NCI-H446 treated with DMSO at 0.1 percent for 48 hours (cell line): ENCODE measurements around the gene NOS1.
"Not testable (repeated sequence)": the region's sequence is repeated elsewhere in the genome, so short reads cannot be mapped to it uniquely, and the experiment has no call there.

Experiments
- DNase-seq: peaks from one replicate; lab custom pipeline; 2025; lab: John Stamatoyannopoulos, UW

Gene NOS1

DNA sequence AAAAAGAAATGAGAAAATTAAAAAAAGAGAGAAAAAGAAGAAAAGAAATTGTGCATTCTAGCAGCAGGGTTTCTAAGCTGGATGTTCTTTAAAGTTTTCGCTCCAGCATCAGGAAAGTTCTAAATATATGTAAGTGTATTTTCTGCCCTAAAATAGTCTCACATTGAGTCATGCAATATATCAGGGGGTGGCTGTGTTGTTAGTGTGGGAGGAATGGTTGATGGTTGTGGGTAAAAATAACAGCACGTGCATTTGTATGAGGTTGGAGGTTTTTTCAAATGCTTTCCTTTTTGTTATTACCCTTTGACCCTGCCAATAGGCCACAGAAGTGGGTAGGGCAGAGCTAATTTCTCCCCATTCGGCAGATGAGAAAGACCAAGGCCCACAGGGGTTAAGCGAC lies 106.0 kb downstream of the NOS1 start:
- DNase-seq, result no peak

DNA sequence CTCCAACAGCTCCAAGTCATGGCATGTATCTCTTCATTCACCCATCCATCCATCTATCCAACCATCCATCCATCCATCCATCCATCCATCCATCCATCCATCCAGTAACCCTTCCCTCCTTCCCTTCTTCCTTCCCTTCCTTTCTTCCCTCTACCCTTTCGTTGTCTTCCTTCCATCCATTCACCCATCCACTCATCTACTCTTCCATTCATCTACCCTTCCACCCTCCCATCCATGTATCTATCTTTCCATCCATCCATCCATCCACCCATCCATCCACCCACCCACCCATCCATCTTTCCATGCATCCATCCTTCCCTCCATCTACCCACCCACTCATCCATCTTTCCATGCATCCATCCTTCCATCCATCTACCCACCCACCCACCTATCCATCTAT lies 117.9 kb downstream of the NOS1 start:
- DNase-seq, result no peak

DNA sequence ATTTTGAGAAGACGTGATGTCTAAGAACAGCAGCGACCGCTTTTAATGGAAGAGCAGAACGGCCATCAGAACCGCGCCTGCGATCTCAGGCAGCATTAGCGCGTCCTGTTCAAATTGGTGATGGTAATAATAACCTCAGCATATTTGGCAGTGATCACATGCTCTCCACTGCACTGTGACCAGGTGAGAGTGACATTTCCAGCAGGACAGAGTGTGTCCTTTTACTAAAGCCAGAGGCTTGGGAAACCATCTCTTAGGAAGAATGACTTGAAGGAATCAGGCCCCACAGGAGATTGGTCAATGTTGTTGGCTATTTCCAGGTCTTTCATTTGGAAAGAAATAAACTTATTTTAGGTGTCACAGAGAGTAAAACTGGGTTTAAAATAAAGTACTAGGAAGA lies 119.7 kb downstream of the NOS1 start:
- DNase-seq, result no peak

DNA sequence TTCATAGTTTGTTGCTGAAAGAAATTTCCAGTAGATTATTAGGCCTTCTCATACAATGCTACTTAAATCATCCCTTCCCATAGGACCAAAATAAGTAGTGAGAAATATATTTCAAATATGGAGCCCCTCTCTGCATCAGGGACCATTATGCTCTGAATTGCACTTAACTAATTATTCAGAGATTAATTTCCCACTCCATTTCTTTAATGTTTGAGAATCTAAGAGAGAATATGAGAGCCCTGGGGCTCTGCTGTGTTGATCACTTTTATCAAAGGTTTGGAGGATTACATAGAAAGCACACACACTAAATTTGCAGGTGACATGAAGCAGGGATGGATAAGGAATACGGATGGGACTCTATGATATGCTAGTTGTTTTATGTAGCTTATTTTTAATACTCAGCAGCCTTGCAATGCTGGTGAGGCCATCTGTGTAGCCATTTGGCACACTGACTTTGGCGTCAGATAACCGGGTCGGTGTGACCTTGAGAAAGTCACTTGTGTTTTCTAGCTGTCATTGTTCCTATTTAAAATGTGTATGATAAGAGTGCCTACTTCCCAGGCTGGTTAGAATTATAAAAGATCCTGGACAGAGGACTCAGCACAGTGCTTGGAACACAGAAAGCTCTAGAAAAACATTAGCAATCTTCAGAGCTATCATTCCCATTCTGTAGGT lies 121.2 kb downstream of the NOS1 start:
- no peak for DNase-seq

DNA sequence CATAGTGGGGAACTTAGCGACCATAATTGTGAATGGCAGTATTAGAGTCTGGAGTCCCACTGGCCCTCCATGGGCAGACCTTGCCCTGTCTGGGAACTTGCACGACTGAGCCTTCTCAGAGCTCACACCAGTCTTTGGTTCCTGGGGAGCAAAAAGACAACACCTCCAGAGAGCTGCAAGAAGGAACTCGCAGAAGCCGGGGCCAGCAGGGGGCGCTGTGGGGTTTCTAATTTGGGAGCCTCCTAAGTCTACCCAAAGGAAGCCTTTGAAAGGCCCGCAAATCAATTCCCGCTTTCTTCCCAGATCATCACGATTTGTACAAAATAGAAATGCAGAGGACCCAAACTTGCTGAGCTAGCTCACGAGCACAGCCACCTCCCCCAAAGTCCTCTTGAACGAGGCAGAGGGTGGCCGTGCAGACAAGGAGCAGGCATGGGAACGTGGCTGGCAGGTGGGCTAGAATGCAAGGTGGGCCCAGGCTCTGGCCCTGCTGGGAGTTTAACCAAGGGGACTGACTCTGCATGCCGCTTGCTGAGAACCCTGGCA lies 124.9 kb downstream of the NOS1 start:
- peak; percentile 8 for DNase-seq

DNA sequence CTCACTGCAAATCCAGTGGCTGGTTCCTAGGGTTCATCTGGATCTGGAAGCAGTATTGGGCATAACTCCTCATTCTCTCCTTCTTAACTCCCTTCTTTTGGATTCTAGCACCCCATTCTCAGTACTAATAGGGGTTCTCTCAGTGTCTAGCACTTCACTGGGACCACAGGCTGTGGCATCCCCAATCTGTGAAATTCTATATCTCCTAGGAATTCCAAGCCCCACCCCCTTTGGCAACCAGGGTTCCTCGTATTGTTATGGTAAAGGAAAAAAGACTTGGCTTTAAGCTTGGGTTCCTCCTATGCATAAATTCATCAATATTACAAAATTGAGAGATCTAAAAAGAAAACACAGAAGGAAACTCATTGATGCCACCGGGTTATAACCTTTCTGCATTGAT lies 126.2 kb downstream of the NOS1 start:
- no peak for DNase-seq

DNA sequence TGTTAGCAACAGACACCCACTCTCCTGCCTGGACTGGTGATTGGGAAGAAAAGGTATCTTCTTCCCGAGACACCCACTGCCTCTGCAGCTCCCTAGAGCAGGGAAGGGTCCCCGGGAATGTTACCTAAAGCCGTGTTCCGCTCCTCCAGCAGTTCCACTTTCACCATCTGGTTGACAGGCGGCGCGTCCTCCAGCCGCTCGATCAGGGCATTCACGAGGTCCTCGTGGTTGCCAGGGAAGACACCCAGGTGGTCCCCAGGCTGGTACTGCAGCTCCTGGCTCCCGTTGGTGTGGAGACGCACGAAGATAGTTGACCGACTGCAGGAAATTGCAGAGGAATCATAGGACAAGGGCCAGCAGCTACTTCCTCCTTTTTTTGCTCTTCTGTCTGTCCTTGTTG lies 127.0 kb downstream of the NOS1 start:
- no peak for DNase-seq

DNA sequence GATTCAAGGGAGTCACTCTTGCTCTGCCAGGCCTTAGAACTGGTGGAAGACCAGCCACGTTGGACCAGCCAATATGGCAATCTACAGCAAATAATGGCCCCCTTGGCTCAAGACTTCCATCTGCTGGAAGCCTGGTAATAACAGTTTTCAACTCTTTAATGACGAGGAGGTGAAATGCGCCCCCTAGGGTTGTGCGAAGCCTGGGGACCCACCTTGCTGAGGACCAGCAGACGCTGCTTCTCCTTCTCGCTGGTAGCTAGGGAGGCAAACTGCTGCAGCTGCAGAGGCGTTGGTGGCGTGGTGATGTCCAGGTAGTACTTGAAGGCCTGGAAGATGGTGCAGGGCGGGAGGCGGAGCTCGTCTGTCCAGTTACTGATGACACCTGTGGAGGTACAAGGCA lies 129.7 kb downstream of the NOS1 start:
- no peak for DNase-seq

DNA sequence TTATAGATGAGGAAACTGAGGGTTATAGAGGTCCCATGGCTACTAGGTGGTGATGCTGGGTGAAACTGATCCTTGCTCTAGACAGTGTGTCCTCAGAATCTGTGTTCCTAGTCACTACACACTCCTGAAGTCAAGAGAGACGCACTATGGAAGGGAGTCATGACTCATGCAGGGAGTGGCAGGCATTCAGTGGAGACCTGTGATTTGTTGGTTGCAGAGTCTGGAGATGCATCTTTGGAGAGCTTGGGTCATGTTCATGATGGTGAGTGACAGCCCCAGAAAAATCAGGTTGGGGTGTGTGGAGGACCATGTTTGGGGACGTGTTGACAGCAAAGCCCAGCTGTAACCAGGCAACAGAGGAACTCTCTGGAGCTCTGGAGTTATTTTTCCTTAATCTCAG lies 133.2 kb downstream of the NOS1 start:
- no peak for DNase-seq

DNA sequence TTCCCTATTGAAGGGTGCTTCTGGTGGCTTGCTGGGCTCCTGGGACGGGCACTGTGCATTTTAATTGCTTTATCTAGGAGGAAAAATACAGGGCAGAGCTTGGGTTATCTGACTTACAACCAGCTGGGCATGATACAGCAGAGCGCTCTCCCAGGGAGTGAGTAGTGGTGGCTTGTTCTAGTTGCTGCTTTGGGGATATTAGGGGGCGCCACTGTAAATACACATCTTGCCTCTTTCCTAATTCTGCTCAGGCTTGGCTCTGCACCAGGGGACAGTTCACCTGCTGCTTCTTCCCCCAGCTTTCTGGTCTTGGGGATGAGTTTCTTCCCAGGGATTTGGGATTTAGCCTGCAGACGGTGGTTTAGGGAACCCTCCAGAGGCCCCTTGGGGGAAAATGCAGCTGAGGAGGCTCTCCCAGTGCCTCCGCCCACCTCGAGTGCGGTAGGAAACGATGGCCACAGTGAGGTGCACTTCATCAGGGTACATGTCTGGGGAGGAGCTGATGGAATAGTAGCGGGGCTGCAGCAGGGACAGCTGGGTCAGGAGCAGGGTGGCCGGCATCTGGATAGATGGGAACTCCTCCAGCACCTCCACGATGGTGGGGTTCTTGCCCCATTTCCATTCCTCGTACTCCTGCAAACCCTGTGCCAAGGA lies 134.3 kb downstream of the NOS1 start:
- no peak for DNase-seq

DNA sequence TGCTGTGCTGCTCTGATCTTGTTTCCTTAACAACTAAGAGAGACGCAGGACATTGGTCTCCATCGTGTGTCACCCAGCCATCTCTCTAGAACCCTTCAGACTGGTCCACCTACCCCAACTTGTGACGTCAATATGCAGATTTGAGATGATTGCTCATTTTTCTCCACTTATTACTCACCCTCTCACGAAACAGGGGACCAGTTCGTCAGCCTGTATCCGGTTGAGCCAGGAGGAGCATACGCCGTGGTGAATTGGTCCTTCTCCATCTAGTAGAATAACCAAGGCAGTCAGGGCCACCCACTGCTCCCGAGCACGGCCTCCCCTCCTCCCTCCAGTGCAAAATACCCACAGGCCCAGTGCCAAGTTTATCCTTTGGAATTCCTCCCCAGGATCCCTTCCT lies 134.9 kb downstream of the NOS1 start:
- DNase-seq, result no peak

DNA sequence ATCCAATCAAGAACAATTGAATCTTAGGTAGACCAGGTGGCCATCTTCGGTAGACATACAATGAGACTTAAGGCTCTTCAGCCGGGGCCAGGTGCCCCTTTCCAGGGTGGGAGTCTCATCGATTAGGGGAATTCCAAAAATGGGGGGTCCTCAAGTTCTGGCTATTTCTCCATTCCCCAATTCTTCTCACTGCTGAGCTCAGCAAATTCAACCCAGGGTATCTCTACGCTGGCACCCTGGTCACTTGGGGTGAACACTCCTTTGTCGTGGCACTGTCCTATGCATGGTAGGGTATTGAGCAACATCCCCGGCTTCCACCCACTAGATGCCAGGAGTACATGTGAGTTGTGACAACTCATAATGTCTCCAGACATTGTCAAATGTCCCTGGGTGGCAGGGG lies 136.2 kb downstream of the NOS1 start:
- no peak for DNase-seq

DNA sequence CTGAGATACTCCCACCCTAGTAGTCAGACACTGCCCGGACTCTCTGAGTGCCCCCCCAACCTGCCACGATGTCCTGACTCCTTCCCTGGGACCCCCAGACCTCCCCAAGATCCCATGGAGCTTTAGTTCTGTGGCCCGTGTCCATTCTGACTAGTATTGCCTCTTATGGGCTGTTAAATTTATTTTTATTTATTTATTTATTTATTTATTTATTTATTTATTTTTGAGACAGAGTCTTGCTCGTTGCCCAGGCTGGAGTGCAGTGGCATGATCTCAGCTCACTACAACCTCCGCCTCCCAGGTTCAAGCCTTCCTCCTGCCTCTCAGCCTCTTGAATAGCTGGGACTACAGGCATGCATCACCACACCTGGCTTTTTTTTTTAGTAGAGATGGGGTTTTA lies 140.5 kb downstream of the NOS1 start:
- not testable (repeated sequence) for DNase-seq

DNA sequence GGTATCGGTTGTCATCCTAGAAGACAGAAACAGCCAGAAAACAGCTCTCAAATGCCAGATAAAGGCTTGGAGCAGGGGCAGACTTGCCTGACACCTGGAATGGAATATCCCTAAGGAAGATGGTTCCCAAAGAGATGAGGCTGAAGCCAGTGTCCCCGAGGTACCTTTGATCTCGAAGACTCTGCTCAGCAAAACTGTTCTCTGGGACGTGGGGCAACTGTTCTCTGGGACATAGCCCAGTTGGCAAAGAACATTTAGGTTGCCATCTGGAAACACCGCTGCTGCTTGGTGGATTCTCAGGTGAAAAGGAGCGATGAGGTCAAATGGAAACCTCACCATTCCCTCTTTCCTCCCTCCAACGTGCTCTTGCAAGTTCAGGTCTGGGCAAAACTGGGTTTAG lies 143.3 kb downstream of the NOS1 start:
- DNase-seq, result no peak

DNA sequence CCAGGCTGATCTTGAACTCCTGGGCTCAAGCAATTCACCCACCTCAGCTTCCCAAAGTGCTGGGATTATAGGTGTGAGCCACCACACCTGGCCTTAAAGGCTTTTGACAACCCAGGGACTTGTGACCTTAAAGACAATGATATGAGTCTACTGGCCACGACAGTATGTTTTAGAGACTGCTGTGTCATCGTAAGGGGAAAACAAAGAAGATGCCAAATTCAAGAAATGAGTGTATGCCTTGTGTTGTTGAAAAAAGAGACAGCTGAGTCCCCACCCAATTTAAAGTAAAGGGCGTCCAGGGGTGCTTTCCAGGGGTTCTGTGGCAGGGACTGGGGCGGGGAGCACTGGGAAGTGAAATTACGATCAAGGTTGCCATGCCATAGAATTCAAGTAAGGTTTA lies 144.7 kb downstream of the NOS1 start:
- no peak for DNase-seq

DNA sequence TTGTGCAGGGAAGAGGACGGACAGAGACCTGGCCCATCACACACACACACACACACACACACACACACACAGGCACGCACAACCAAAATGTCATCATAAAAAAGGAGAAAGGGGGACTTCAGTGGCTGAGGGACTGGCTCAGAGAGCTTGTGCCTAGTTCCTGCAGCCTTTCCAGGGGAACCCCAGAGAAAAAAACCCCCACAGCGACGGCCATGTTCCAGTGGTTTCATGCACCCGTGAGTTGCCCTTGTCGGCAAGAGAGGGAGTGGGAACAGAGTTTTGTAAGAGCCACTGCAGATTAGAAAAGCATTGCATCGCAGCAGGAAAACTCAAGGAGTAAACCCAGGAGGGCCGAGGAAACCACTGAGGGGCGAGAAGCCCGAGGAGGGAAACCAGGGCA lies 146.6 kb downstream of the NOS1 start:
- no peak for DNase-seq

DNA sequence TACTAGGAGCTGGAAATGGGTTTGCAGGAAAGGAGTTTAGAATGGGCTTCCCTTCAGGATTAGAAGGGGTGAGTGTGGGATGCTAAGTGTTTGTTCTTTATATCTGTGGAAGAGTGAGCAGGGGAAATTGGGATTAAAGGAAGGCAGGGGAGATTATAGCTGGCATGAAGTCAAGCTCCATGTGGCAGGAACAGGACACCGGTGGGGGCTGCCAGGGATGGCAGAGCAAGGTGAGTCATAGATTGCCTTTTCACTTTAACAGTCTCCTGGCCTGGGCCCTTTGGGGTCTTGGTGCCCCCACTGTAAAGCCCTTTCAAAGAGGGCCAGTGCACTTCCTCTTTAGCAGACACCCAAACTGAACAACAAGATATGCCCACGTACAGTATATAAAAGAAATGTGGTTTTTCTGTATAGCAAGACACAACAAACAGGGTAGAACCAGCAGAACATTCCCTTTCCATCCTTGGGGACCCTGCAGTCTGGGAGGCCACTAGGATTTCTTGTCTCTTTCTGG lies 148.1 kb downstream of the NOS1 start:
- DNase-seq, result no peak

DNA sequence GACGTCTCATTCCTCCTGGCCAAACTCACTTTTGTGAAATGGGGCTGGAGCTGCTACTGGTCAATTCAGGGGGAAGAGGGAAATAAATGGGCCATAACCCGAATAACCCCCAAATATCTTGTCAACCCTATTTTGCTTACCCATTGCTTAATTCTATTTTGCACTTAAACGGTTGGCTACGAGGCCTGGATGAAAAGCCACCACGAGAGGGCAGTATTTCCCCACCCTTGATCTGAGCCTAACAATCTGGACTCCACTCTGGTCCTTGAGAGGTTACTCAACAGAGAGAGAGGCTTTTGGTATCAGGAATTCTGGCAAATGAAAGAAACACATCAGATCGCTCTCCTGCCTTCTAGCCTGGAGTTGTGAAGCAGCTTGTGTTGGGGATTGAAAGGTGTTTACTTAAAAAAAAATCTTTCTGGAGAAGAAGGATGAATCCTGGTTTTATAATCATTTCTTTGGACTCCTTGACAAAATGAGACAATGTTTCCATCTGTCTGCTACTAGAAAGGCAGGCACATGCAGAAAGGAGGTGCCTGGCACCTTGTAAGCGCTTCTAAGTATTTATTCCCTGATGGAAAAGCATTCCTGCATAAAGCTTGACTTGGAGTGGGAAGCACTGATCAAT lies 148.7 kb downstream of the NOS1 start:
- peak; percentile 5 for DNase-seq

DNA sequence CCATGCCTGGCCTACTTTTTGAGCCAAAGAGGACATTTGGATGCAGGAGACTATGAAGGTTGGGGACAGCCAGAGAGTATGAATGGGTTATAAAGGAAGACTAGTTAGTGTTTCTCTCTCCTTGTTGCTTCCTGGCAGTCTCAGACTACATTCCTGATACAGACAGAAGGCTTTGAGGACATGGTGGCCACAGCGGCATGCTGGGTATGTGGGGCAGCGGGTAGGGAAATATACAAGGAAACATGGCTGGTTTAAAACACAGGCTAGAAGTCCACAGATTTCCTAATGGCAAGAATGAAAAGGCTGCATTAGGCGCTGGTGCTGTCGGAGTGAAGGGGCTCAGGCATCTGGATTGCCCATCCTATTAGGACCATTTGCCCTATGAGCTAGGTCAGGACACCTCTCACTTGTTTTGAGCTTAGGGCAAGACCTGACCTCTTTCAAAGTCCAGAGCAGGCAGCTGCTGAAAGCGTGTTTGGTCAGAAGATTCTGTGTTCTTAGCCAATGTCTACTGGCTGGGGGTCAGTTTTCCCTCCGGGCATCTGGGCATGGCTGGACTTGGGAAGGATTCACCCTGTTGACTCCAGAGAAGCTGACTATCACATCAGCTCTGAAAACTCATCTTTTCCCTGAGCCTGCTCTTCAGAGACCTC lies 151.0 kb downstream of the NOS1 start:
- DNase-seq, result no peak

DNA sequence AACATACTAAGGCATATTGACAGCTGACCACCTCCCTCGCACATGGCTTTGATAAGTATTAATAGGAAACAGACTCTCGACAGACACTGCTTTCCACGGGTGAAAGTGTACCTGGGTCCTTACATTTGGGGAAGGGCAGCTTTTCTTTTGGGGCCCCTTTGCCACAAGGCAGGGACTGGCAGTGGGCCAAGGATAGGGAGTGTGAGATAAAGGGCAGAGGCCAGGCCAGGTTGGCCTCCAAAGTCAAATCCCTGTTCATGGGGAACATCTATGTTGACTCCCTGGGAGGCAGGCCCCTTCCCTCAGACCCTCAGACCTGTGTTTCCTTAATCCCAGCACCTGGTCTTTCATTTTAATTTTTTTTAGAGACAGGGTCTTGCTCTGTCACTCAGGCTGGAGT lies 151.8 kb downstream of the NOS1 start:
- no peak for DNase-seq

DNA sequence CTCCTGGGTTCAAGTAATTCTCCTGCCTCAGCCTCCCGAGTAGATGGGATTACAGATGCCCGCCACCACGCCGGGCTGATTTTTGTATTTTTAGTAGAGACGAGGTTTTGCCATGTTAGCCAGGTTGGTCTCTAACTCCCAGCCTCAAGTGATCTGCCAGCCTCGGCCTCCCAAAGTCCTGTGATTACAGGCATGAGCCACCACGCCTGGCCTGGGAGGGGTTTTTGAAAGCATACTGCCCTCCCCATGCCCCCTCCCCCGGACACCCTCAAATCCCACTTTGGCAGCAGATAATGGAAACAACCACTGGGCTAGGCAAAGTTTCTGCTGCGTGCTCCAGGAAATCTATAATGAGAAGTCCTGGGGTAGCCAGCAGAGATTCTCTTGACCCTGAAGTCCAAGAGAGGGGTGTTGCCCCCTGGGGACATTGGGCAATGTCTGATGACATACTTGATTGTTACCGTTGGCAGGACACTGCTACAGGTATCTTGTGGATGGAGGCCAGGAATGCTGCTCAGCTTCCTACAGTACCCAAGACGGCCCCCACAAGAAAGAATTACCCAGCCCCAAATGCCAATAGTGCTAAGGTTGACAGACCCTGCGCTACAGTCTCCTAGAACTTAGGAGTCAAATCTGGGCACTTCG lies 152.5 kb downstream of the NOS1 start:
- no peak for DNase-seq

DNA sequence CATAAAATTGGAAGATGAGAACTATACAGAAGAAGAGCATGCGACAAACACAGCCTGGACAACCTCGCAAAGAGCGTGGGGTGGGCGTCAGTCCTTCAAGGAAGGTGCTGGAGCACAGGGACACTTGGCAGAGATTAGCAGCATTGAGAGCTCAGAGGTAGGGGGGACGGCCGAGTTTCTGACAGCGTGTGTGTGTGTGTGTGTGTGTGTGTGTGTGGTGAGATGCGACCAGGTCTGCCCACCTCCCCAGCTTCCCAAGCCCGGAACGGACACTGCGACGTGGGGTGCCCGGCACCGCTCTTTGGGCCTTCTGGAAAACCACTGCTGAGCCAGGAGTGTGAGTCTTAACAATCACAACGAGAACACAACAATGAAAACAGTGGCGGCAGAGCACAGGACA lies 153.2 kb downstream of the NOS1 start:
- no peak for DNase-seq
